ENCODE measurements around the gene KDM4B. TPM values are rescaled to one million over a fixed set of nuclear protein-coding genes. Genes with fewer than 3 reads are reported as not detected.

The KDM4B gene
- total and polyA plus RNA-seq, 10 of the 15 experiments (the other 5 are each of a cell fraction or from before 2014, with no cell fraction given): 0.47 to 49.6 (median 16.2) TPM

DNA sequence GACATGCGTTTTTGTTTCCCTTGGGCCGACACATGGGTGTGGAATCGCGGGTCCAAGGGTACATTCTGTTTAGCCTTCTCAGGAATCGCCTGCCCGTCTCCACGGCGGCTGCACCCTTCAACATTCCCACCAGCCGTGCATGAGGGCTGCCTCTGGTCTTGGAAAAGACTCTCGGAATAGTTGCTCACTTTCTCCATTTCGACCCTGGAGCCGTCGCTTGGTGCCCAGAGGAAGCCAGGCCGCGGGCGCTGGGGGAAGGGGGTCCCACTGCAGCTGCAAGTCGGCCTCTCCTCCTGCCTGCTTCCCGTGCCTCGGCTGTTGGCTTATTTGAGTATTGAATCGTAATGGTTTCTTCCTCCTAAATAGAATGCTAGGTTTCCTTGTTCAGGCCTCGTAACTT is 51.5 kb downstream of the KDM4B start:
- SMC1A ChIA-PET (ENCODE audit: uncharacterized antibody, unreplicated experiment): no interaction called here
- BruUV-seq (replicated peaks): no TSS peak
- no peaks in the 10 kb centered on the region for H4K20me1 ChIP-seq (ENCODE audit: control insufficient read depth, insufficient read depth)

More for the DNA sequence above, 51.5 kb downstream of the KDM4B start:
- peaks cover 14 to 17% of the 10 kb centered on the region in 2 experiments; a peak in 3 of 4 replicates for H3K36me3 ChIP-seq (ENCODE audit: control insufficient read depth in 2 of 2, insufficient read depth in 2 of 2, low read length in 1 of 2)
- FAIRE-seq (no peak), ATAC-seq (no peak), DNase-seq (ENCODE audit: low read depth, low spot score) (no peak)
- no peak for TF ChIP-seq BHLHE40 (IDR thresholded peaks at IDR 0.05; ENCODE audit: borderline replicate concordance in 1 of 2, low read depth in 2 of 2, low read length in 1 of 2)
- TF ChIP-seq BCL11A (IDR thresholded peaks at IDR 0.05; ENCODE audit: low read depth, low read length): no peak
- TF ChIP-seq NFIC (IDR thresholded peaks at IDR 0.05; ENCODE audit: low read depth, low read length): no peak
- TF ChIP-seq RFX5 (IDR thresholded peaks at IDR 0.05; ENCODE audit: low read depth, low read length): no peak
- TF ChIP-seq, protein P1, sequence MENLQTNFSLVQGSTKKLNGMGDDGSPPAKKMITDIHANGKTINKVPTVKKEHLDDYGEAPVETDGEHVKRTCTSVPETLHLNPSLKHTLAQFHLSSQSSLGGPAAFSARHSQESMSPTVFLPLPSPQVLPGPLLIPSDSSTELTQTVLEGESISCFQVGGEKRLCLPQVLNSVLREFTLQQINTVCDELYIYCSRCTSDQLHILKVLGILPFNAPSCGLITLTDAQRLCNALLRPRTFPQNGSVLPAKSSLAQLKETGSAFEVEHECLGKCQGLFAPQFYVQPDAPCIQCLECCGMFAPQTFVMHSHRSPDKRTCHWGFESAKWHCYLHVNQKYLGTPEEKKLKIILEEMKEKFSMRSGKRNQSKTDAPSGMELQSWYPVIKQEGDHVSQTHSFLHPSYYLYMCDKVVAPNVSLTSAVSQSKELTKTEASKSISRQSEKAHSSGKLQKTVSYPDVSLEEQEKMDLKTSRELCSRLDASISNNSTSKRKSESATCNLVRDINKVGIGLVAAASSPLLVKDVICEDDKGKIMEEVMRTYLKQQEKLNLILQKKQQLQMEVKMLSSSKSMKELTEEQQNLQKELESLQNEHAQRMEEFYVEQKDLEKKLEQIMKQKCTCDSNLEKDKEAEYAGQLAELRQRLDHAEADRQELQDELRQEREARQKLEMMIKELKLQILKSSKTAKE (IDR thresholded peaks at IDR 0.05; ENCODE audit: low read depth, poor library complexity, severe bottlenecking): no peak
- no peak for TF ChIP-seq ESRRA (IDR thresholded peaks at IDR 0.05; ENCODE audit: low read length)
- TF ChIP-seq ETV6 (conservative IDR thresholded peaks at IDR 0.05 in 1 of 2, IDR thresholded peaks at IDR 0.05 in 1 of 2; ENCODE audit: borderline replicate concordance in 1 of 2, low read depth in 1 of 2): no peak
- TF ChIP-seq NFXL1 (IDR thresholded peaks at IDR 0.05; ENCODE audit: borderline replicate concordance): no peak
- TF ChIP-seq GATAD2B (conservative IDR thresholded peaks at IDR 0.05; ENCODE audit: low read depth): no peak
- no peak for TF ChIP-seq POLR2A (IDR thresholded peaks at IDR 0.05; ENCODE audit: low read depth, low read length)
- no peak for TF ChIP-seq SPI1 (IDR thresholded peaks at IDR 0.05; ENCODE audit: borderline replicate concordance, insufficient read depth, low read depth, low read length)
- no peak for TF ChIP-seq MTA2 (IDR thresholded peaks at IDR 0.05; ENCODE audit: low read depth)
- TF ChIP-seq YY1 (IDR thresholded peaks at IDR 0.05; ENCODE audit: low read depth, low read length): no peak
- POLR2A ChIA-PET: no interaction called here
- H3K79me2 ChIP-seq (ENCODE audit: control insufficient read depth, insufficient read depth, low read length): peaks cover 6% of the 10 kb centered on the region
- in situ Hi-C loops (cut with MboI) (no loop called here), intact Hi-C loops (cut with micrococcal nuclease; ENCODE audit: unreplicated experiment) (no loop called here)
- WGBS (ENCODE audit: insufficient coverage, insufficient replicate concordance, low lambda C conversion rate, missing lambda C conversion rate): 99% methylated on average over 21 of the region's 21 CpGs
- no peaks in the 10 kb centered on the region; the same call in 2 of the 3 replicates for H3K9me3 ChIP-seq (replicated peaks; ENCODE audit: control insufficient read depth, insufficient read depth, low read length)
- H3K4me3 ChIP-seq: no peak overlapping the region
- no peak overlapping the region for H3K27ac ChIP-seq (ENCODE audit: control insufficient read depth, insufficient read depth)
- H3K4me2 ChIP-seq (ENCODE audit: control insufficient read depth, insufficient read depth): no peak overlapping the region
- RAD21 ChIA-PET (ENCODE audit: unreplicated experiment): interaction anchor here (0.7 kb wide), 1 partner anchor 10 kb away, joined by 3 read pairs; no protein-coding TSS in a partner anchor
- H3K9ac ChIP-seq (ENCODE audit: control insufficient read depth, insufficient read depth, low read length): no peak overlapping the region
- H2AFZ ChIP-seq (ENCODE audit: control insufficient read depth, low read depth, low read length): no peak overlapping the region
- CTCF ChIA-PET: no interaction called here
- no peaks in the 10 kb centered on the region for H3K27me3 ChIP-seq (replicated peaks in 1 of 2; ENCODE audit: control insufficient read depth in 2 of 2, insufficient read depth in 2 of 2, low read length in 1 of 2)
- H3K4me1 ChIP-seq (ENCODE audit: control insufficient read depth, insufficient read depth, low read length): no peaks in the 10 kb centered on the region

Measured in GM12878 (cell line).